SK-N-SH treated with all-trans-retinoic acid at 6 μM for 48 hours (cell line): ENCODE results near the gene AKR1A1.

Experiments used
- ATAC-seq: fragments of 200-7000 bp; cut with Tn5 transposase; 3 replicates; pipeline ENCODE4 v1.9.1; 2020; ENCODE audit warnings: mild to moderate bottlenecking, moderate library complexity
- ARNTL ChIP-seq: fragments of 450-650 bp; formaldehyde crosslinking; IDR thresholded peaks from 2 replicates; pipeline ENCODE4 v1.5.0; 2020; ENCODE audit warnings: low read depth, mild to moderate bottlenecking, moderate library complexity, borderline replicate concordance
- CSDC2 ChIP-seq: fragments of 250-450 bp; sonication (Bioruptor Pico); IDR thresholded peaks from 2 replicates; pipeline ENCODE4 v1.5.0; 2020; ENCODE audit warnings: mild to moderate bottlenecking, moderate library complexity
- ESRRG ChIP-seq: fragments of 250-450 bp; sonication (Bioruptor Pico); IDR thresholded peaks from 2 replicates; pipeline ENCODE4 v1.6.1; 2021; ENCODE audit warnings: mild to moderate bottlenecking
- OSR1 ChIP-seq: fragments of 250-450 bp; sonication (Bioruptor Pico); IDR thresholded peaks from 2 replicates; pipeline ENCODE4 v1.8.0; 2022; ENCODE audit warnings: moderate library complexity, mild to moderate bottlenecking, inconsistent platforms
- PPARA ChIP-seq: fragments of 250-450 bp; sonication (Bioruptor Pico); IDR thresholded peaks from 2 replicates; pipeline ENCODE4 v1.5.0; 2020; ENCODE audit warnings: mild to moderate bottlenecking, borderline replicate concordance
- RARB ChIP-seq: fragments of 250-450 bp; sonication (Bioruptor Pico); IDR thresholded peaks from 2 replicates; pipeline ENCODE4 v1.8.0; 2021; ENCODE audit warnings: mild to moderate bottlenecking, moderate library complexity
- SNAI2 ChIP-seq: fragments of 250-450 bp; sonication (Bioruptor Pico); IDR thresholded peaks from 2 replicates; pipeline ENCODE4 v1.5.0; 2020; ENCODE audit warnings: mild to moderate bottlenecking, moderate library complexity
- TCF4 ChIP-seq: fragments of 250-450 bp; sonication (Bioruptor Pico); IDR thresholded peaks from 2 replicates; pipeline ENCODE4 v1.8.0; 2021; ENCODE audit warnings: mild to moderate bottlenecking, moderate library complexity, borderline replicate concordance
- TOX ChIP-seq: fragments of 250-450 bp; sonication (Bioruptor Pico); IDR thresholded peaks from 2 replicates; pipeline ENCODE4 v1.8.0; 2021; ENCODE audit warnings: mild to moderate bottlenecking, moderate library complexity, borderline replicate concordance
- ZC3H10 ChIP-seq: fragments of 250-450 bp; sonication (Bioruptor Pico); IDR thresholded peaks from 2 replicates; pipeline ENCODE4 v1.5.1; 2021; ENCODE audit warnings: mild to moderate bottlenecking, moderate library complexity
- ZFP3 ChIP-seq: fragments of 250-450 bp; sonication (Bioruptor Pico); IDR thresholded peaks from 2 replicates; pipeline ENCODE4 v1.5.0; 2020; ENCODE audit warnings: mild to moderate bottlenecking, moderate library complexity
- ZFP30 ChIP-seq: fragments of 450-650 bp; formaldehyde crosslinking; IDR thresholded peaks from 2 replicates; pipeline ENCODE4 v1.5.0; 2022; ENCODE audit warnings: mild to moderate bottlenecking, moderate library complexity
- ZNF565 ChIP-seq: fragments of 450-650 bp; formaldehyde crosslinking; conservative IDR thresholded peaks from 2 replicates; pipeline ENCODE4 v1.5.0; 2020; ENCODE audit warnings: low read depth, mild to moderate bottlenecking, moderate library complexity
- ZNF70 ChIP-seq: fragments of 450-650 bp; formaldehyde crosslinking; IDR thresholded peaks from 2 replicates; pipeline ENCODE4 v1.5.0; 2020; ENCODE audit warnings: mild to moderate bottlenecking, moderate library complexity
- ZNF8 ChIP-seq: fragments of 450-650 bp; formaldehyde crosslinking; IDR thresholded peaks from 2 replicates; pipeline ENCODE4 v1.5.0; 2020; ENCODE audit warnings: mild to moderate bottlenecking, moderate library complexity
- TF ChIP-seq, protein P1 (sequence below): fragments of 250-450 bp; sonication (Bioruptor Pico); IDR thresholded peaks from 2 replicates; pipeline ENCODE4 v1.5.1; 2020; ENCODE audit warnings: low read depth, mild to moderate bottlenecking, moderate library complexity
- TF ChIP-seq, protein P2 (sequence below): fragments of 250-450 bp; sonication (Bioruptor Pico); IDR thresholded peaks from 2 replicates; pipeline ENCODE4 v1.5.1; 2021; ENCODE audit warnings: mild to moderate bottlenecking, moderate library complexity
- TF ChIP-seq, protein P3 (sequence below): fragments of 250-450 bp; sonication (Bioruptor Pico); IDR thresholded peaks from 2 replicates; pipeline ENCODE4 v1.8.0; 2020; ENCODE audit warnings: mild to moderate bottlenecking, moderate library complexity, borderline replicate concordance
- TF ChIP-seq, protein P4 (sequence below): fragments of 250-450 bp; sonication (Bioruptor Pico); IDR thresholded peaks from 2 replicates; pipeline ENCODE4 v1.8.0; 2021; ENCODE audit warnings: low read depth, mild to moderate bottlenecking, moderate library complexity, borderline replicate concordance
- TF ChIP-seq, protein P5 (sequence below): fragments of 250-450 bp; sonication (Bioruptor Pico); IDR thresholded peaks from 2 replicates; pipeline ENCODE4 v1.5.0; 2020; ENCODE audit warnings: mild to moderate bottlenecking, moderate library complexity

Gene AKR1A1

DNA sequence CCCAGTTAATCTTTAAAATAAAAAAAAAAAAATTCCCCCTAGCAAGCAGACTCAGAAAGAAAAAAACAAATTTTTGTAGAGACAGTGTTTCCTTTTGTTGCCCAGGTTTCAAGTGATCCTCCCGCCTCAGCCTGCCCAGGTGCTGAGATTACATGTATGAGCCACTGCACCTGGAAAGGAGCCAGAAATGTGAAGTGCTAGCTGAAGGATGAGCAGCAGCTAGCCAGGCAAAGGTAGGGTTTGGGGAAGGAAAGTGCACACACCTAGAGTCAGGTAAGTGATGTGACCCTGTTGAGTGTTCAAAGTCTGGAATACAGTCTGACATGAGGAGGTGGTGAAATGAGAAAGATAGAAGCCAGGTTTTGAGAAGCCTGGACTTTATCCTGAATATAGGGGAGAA is 1.7 kb downstream of the AKR1A1 start:
- no peak for ATAC-seq
- TF ChIP-seq, protein P1, sequence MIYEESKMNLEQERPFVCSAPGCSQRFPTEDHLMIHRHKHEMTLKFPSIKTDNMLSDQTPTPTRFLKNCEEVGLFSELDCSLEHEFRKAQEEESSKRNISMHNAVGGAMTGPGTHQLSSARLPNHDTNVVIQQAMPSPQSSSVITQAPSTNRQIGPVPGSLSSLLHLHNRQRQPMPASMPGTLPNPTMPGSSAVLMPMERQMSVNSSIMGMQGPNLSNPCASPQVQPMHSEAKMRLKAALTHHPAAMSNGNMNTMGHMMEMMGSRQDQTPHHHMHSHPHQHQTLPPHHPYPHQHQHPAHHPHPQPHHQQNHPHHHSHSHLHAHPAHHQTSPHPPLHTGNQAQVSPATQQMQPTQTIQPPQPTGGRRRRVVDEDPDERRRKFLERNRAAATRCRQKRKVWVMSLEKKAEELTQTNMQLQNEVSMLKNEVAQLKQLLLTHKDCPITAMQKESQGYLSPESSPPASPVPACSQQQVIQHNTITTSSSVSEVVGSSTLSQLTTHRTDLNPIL, result no peak
- TF ChIP-seq PPARA (CRISPR knock-in tag) (no peak), ARNTL (CRISPR knock-in tag) (no peak), ZNF8 (CRISPR knock-in tag) (no peak)
- TF ChIP-seq, protein P2, sequence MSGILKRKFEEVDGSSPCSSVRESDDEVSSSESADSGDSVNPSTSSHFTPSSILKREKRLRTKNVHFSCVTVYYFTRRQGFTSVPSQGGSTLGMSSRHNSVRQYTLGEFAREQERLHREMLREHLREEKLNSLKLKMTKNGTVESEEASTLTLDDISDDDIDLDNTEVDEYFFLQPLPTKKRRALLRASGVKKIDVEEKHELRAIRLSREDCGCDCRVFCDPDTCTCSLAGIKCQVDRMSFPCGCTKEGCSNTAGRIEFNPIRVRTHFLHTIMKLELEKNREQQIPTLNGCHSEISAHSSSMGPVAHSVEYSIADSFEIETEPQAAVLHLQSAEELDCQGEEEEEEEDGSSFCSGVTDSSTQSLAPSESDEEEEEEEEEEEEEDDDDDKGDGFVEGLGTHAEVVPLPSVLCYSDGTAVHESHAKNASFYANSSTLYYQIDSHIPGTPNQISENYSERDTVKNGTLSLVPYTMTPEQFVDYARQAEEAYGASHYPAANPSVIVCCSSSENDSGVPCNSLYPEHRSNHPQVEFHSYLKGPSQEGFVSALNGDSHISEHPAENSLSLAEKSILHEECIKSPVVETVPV (CRISPR knock-in tag), result no peak

DNA sequence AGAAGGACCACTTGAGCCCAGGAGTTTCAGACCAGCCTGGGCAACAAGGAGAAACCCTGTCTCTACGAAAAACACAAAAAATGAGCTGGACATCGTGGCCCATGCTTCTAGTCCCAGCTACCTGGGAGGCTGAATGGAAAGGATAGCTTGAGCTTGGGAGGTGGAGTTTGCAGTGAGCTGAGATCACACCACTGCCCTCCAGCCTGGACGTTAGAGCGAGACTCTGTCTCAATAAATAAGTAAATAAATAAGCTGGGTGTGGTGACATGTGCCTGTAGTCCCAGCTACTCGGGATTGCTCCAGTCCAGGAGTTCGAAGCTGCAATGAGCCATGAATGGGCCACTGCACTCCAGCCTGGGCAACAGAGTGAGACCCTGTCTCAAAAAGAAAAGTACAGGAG is 3.6 kb downstream of the AKR1A1 start:
- TF ChIP-seq ZC3H10 (CRISPR knock-in tag) (no peak), TCF4 (CRISPR knock-in tag) (no peak), OSR1 (CRISPR knock-in tag) (no peak), ZFP3 (CRISPR knock-in tag) (no peak), SNAI2 (CRISPR knock-in tag) (no peak), TOX (CRISPR knock-in tag) (no peak), ZFP30 (CRISPR knock-in tag) (no peak), ZNF8 (CRISPR knock-in tag) (no peak), CSDC2 (CRISPR knock-in tag) (no peak), ARNTL (CRISPR knock-in tag) (no peak), ESRRG (CRISPR knock-in tag) (no peak), ZNF70 (CRISPR knock-in tag) (no peak), ZNF565 (no peak), RARB (CRISPR knock-in tag) (no peak)
- TF ChIP-seq, protein P1, result no peak
- TF ChIP-seq, protein P3, sequence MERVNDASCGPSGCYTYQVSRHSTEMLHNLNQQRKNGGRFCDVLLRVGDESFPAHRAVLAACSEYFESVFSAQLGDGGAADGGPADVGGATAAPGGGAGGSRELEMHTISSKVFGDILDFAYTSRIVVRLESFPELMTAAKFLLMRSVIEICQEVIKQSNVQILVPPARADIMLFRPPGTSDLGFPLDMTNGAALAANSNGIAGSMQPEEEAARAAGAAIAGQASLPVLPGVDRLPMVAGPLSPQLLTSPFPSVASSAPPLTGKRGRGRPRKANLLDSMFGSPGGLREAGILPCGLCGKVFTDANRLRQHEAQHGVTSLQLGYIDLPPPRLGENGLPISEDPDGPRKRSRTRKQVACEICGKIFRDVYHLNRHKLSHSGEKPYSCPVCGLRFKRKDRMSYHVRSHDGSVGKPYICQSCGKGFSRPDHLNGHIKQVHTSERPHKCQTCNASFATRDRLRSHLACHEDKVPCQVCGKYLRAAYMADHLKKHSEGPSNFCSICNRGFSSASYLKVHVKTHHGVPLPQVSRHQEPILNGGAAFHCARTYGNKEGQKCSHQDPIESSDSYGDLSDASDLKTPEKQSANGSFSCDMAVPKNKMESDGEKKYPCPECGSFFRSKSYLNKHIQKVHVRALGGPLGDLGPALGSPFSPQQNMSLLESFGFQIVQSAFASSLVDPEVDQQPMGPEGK, result no peak
- TF ChIP-seq, protein P2 (CRISPR knock-in tag), result no peak
- TF ChIP-seq, protein P4, sequence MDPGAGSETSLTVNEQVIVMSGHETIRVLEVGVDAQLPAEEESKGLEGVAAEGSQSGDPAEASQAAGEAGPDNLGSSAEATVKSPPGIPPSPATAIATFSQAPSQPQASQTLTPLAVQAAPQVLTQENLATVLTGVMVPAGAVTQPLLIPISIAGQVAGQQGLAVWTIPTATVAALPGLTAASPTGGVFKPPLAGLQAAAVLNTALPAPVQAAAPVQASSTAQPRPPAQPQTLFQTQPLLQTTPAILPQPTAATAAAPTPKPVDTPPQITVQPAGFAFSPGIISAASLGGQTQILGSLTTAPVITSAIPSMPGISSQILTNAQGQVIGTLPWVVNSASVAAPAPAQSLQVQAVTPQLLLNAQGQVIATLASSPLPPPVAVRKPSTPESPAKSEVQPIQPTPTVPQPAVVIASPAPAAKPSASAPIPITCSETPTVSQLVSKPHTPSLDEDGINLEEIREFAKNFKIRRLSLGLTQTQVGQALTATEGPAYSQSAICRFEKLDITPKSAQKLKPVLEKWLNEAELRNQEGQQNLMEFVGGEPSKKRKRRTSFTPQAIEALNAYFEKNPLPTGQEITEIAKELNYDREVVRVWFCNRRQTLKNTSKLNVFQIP (CRISPR knock-in tag), result no peak
- TF ChIP-seq, protein P5, sequence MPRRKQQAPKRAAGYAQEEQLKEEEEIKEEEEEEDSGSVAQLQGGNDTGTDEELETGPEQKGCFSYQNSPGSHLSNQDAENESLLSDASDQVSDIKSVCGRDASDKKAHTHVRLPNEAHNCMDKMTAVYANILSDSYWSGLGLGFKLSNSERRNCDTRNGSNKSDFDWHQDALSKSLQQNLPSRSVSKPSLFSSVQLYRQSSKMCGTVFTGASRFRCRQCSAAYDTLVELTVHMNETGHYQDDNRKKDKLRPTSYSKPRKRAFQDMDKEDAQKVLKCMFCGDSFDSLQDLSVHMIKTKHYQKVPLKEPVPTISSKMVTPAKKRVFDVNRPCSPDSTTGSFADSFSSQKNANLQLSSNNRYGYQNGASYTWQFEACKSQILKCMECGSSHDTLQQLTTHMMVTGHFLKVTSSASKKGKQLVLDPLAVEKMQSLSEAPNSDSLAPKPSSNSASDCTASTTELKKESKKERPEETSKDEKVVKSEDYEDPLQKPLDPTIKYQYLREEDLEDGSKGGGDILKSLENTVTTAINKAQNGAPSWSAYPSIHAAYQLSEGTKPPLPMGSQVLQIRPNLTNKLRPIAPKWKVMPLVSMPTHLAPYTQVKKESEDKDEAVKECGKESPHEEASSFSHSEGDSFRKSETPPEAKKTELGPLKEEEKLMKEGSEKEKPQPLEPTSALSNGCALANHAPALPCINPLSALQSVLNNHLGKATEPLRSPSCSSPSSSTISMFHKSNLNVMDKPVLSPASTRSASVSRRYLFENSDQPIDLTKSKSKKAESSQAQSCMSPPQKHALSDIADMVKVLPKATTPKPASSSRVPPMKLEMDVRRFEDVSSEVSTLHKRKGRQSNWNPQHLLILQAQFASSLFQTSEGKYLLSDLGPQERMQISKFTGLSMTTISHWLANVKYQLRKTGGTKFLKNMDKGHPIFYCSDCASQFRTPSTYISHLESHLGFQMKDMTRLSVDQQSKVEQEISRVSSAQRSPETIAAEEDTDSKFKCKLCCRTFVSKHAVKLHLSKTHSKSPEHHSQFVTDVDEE (CRISPR knock-in tag), result no peak
- no peak for ATAC-seq
